ENCODE measurements around the gene GRSF1. TPM values are rescaled to one million over a fixed set of nuclear protein-coding genes. Genes with fewer than 3 reads are reported as not detected.

GRSF1 gene
- total and polyA plus RNA-seq, 2 of the 13 experiments (the other 11 are each of a cell fraction or from before 2014, with no cell fraction given) = 66.5 to 103 TPM

DNA sequence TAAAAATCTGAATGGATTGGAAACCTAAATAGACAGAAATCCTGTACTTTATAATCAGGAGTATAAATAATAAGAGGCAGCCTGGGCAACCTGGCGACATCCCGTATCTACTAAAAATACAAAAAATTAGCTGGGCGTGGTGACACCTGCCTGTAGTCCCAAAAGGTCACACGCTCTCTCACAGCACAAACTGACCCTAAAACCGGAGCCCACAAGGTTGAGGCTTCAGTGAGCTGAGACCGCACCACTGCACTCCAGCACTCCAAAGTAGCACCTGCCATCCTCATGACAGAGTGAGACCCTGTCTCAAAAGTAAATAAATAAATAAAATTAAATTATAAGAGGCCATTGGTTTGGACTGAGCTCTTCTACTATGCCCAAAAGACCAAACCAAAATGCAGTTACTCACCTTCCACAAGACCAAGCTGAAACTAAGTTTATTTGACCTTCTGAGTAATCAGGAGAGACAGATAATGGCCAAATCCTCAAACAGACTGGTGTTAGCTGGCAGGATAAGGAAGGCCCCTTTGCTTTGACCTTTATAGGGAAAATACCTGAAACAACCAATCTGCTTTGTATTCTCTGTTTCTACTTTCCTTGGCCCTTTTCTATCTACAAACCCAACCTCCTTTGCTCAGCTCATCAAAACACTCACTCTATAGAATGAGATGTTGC lies 3.2 kb upstream of the GRSF1 start:
- Histone ChIP-seq H2AFZ (ENCODE audit: low read length) (no peak overlapping the region), H3K4me3 (replicated peaks in 1 of 3; ENCODE audit: insufficient read depth in 1 of 3, low read depth in 2 of 3, low read length in 3 of 3) (no peak overlapping the region), H3K27me3 (ENCODE audit: control insufficient read depth in 1 of 2, insufficient read depth in 2 of 2, low read length in 2 of 2) (no peaks in the 10 kb centered on the region; a peak in 1 of 5 replicates), H3K4me1 (ENCODE audit: insufficient read depth, low read length) (peaks cover 14% of the 10 kb centered on the region; the same call in 1 of the 2 replicates), H3K27ac (ENCODE audit: extremely low read length, insufficient read depth, low read length) (no peak overlapping the region), H3K9ac (ENCODE audit: insufficient read depth, low read depth, low read length) (no peak overlapping the region), H3K9me3 (ENCODE audit: low read length) (no peaks in the 10 kb centered on the region), H3K36me3 (replicated peaks in 1 of 2; ENCODE audit: control insufficient read depth in 1 of 2, insufficient read depth in 2 of 2, low read length in 2 of 2) (no peaks in the 10 kb centered on the region), H4K20me1 (ENCODE audit: insufficient read depth, low read length) (0 out of 2 replicates have a peak, but pooled peaks cover 6% of the 10 kb centered on the region), H3K79me2 (ENCODE audit: insufficient read depth, low read length) (peaks cover 12% of the 10 kb centered on the region), H3K4me2 (ENCODE audit: low read depth, low read length) (peak overlapping the region; percentile 26; the same call in 1 of the 2 replicates)
- no TSS peak for BruUV-seq (replicated peaks)
- intact Hi-C loops (cut with micrococcal nuclease; ENCODE audit: unreplicated experiment) (loop anchor here (5.0 kb wide), 2 partner anchors 156 to 191 kb away; partner anchors contain the start of gene UTP3), in situ Hi-C loops (cut with HindIII; ENCODE audit: extremely low pct_ligation_motif_present, low pct_unique_long_range_greater_than_20kb) (loop anchor here (10.0 kb wide), 1 partner anchor 152 kb away; the partner anchor contains the start of gene DCK)
- TF ChIP-seq, protein P1, sequence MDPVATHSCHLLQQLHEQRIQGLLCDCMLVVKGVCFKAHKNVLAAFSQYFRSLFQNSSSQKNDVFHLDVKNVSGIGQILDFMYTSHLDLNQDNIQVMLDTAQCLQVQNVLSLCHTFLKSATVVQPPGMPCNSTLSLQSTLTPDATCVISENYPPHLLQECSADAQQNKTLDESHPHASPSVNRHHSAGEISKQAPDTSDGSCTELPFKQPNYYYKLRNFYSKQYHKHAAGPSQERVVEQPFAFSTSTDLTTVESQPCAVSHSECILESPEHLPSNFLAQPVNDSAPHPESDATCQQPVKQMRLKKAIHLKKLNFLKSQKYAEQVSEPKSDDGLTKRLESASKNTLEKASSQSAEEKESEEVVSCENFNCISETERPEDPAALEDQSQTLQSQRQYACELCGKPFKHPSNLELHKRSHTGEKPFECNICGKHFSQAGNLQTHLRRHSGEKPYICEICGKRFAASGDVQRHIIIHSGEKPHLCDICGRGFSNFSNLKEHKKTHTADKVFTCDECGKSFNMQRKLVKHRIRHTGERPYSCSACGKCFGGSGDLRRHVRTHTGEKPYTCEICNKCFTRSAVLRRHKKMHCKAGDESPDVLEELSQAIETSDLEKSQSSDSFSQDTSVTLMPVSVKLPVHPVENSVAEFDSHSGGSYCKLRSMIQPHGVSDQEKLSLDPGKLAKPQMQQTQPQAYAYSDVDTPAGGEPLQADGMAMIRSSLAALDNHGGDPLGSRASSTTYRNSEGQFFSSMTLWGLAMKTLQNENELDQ (CRISPR knock-in tag; IDR thresholded peaks at IDR 0.05; ENCODE audit: borderline replicate concordance) = no peak
- TF ChIP-seq TAF15 (IDR thresholded peaks at IDR 0.05; ENCODE audit: low read depth, low read length, poor library complexity, severe bottlenecking) = no peak
- TF ChIP-seq CSRNP2 (CRISPR knock-in tag; conservative IDR thresholded peaks at IDR 0.05; ENCODE audit: low read depth) = no peak
- TF ChIP-seq SYNCRIP (IDR thresholded peaks at IDR 0.05; ENCODE audit: insufficient read depth, low read depth, low read length) = no peak
- TF ChIP-seq IRX3 (CRISPR knock-in tag; IDR thresholded peaks at IDR 0.05; ENCODE audit: borderline replicate concordance, low read depth) = no peak
- no peak for TF ChIP-seq NFKBIZ (CRISPR knock-in tag; IDR thresholded peaks at IDR 0.05)
- TF ChIP-seq ZNF34 (CRISPR knock-in tag; IDR thresholded peaks at IDR 0.05; ENCODE audit: borderline replicate concordance) = no peak
- no peak for TF ChIP-seq SMAD1 (CRISPR knock-in tag; IDR thresholded peaks at IDR 0.05; ENCODE audit: borderline replicate concordance, low read depth)
- no peak for TF ChIP-seq ZSCAN22 (CRISPR knock-in tag; IDR thresholded peaks at IDR 0.05)
- TF ChIP-seq, protein P2, sequence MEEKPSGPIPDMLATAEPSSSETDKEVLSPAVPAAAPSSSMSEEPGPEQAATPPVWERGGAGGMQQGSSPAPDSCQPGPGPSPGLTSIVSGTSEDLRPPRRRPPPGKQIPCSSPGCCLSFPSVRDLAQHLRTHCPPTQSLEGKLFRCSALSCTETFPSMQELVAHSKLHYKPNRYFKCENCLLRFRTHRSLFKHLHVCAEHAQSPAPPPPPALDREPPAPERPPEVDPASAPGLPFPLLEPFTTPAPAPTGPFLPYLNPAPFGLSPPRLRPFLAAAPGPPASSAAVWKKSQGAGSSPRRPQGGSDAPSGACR (CRISPR knock-in tag; IDR thresholded peaks at IDR 0.05) = no peak
- TF ChIP-seq ESRRA (CRISPR knock-in tag; IDR thresholded peaks at IDR 0.05; ENCODE audit: low read depth) = no peak
- ATAC-seq (no peak), DNase-seq (ENCODE audit: low spot score) (peak; percentile 25), FAIRE-seq (no peak)
- POLR2A ChIA-PET = no interaction called here
- WGBS (ENCODE audit: low lambda C conversion rate) = 4% methylated on average over 5 of the region's 6 CpGs
- CTCF ChIA-PET (ENCODE audit: low intra/inter-chr PET ratio, low total read pairs) = no interaction called here
